GM18502 (cell line): ENCODE results near the gene A1BG.
"Not testable (repeated sequence)": the region's sequence is repeated elsewhere in the genome, so short reads cannot be mapped to it uniquely, and the experiment has no call there.

ENCODE experiments used
- ATAC-seq: cut with Tn5 transposase; IDR thresholded peaks from one replicate; pipeline ENCODE4 v1.9.1; 2021; ENCODE audit warnings: mild to moderate bottlenecking; ENCODE audit not compliant: unreplicated experiment, poor library complexity

The A1BG gene

DNA sequence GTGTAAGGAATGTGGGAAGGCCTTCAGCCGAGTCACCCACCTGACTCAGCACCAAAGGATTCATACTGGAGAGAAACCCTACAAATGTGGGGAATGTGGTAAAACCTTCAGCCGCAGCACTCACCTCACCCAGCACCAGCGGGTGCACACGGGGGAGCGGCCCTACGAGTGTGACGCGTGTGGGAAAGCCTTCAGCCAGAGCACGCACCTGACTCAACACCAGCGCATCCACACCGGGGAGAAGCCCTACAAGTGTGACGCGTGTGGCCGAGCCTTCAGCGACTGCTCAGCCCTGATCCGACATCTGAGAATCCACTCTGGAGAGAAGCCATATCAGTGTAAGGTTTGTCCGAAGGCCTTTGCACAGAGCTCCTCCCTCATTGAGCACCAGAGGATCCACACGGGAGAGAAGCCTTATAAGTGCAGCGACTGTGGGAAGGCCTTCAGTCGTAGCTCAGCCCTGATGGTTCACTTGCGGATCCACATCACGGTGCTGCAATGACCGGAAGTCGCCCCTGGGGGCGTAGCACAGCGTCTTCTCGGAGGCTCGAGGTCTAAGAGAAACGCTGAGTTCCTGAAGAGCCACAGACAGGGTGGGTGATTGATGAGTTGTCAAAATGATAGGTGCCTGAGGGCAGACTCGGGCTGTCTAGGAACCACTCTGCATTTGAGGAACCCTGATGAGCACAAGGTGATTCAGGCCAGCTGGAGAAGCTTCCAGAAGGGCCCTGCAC, 14.3 kb downstream of the A1BG start:
- no peak for ATAC-seq

DNA sequence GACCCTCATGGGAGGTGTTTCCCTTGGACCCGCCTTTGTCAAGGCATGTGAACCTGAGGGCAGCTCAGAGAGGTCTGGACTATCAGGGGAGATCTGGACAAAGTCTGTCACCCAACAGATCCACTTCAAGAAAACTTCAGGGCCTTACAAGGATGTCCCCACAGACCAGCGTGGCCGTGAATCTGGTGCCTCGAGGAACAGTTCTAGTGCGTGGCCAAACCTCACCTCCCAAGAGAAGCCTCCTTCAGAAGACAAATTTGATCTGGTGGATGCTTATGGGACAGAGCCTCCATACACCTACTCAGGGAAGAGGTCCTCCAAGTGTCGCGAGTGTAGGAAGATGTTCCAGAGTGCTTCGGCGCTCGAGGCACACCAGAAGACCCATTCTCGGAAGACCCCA, 15.0 kb downstream of the A1BG start:
- no peak for ATAC-seq

DNA sequence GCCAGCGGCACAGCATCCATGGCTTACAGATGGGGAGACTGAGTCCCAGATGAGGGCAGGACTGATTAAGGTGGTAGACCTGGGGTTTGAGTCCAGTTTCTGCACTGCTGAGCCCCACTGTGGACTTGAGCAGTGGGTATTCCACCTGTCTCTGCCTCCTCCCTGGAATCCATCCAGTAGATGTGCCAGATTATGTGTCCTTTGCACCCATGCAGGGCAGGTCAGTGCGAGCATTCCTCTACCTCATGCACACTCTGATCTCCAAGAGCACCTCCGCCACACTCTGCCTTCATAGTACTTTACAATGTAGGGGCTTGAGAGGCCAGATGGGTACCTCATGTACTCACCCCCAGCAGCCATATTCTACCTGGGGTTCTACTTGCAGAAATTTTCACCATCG, 16.5 kb downstream of the A1BG start:
- no peak for ATAC-seq

DNA sequence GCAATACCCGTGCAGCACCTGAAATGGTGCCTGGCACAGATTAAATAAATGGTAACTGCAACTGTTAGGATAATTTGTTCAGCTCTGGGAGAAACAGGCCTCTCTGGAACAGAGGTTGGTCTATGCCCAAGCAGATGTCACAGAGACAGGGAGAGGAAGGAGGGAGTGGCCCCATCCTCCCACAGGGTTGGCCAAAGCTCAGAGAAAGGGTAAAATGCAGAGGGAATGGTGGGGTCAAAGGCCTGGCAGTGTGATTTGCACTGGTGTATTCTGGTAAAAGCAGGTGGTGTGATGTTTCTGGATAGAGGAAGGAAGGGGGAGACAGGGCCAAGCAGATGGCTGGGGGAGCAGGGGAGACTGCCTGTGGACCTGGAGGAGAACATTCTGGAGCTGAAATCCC, 17.1 kb downstream of the A1BG start:
- ATAC-seq = no peak

DNA sequence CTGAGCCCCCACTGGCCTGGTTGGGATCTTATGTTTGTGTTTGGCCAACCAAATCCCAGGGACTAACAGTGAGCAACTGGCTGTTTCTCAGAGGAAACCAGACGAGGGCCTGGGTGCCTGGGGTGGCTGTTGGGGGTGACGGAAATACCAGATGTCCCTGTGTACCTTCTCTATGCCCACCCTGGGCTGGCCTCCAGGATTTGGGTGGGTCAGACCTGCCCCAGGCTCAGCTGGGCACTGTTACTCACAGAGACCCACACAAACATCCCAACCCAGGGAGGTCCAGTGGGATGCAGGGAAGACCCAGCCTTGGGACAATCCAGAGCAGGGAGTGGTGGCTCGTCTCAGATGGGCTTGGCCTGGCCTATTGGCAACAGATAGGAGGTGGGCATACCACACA, 17.7 kb downstream of the A1BG start:
- no peak for ATAC-seq

DNA sequence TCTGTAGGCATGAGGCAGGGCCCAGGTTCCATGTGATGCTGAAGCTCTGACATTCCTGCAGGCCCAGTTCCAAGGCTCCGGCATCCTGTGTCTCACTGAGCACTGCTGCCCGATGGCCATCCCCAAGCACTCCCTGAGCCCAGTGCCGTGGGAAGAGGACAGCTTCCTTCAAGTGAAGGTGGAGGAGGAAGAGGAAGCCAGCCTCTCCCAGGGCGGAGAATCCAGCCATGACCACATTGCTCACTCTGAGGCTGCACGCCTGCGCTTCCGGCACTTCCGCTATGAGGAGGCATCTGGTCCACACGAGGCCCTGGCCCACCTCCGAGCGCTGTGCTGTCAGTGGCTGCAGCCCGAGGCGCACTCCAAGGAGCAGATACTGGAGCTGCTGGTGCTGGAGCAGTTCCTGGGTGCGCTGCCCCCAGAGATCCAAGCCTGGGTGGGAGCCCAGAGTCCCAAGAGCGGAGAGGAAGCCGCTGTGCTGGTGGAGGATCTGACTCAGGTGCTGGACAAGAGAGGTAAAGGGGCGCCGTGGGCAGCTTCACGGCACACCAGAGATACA, 18.5 kb downstream of the A1BG start:
- ATAC-seq = no peak

DNA sequence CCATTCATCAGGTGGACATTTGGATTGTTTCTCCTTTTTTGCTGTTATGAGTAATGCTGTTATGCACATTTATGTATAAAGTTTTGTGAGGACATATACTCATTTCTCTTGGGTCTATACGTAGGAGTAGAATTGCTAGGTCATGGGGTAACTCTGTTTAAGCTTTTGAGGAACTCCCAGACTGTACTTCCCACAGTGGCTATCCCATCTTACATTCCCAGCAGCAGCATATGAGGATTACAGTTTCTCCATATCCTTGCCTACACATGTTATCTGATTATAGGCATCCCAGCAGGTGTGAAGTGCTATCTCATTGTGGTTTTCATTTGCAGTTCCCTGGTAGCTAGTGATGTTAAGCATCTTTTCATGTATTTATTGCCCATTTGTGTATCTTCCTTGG, 20.6 kb downstream of the A1BG start:
- no peak for ATAC-seq

DNA sequence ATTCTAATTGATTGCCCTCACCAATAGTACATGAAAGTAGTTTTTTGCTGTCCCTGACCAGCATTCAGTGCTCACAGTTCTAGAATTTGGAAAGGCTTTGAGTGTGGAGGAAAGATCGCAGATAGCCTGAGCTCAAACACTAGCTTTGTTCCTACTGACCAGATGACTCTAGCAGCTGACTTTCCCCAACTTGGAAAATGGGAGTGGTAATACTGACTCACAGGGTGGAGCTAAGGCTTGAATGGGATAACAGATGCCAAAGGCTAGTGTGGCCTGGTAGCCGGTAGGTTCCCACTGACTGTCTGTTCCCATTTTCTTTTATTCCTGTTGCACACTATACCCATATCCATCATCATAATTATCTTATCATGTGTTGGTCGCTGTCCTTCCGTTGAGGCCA, 22.8 kb downstream of the A1BG start:
- ATAC-seq = no peak

DNA sequence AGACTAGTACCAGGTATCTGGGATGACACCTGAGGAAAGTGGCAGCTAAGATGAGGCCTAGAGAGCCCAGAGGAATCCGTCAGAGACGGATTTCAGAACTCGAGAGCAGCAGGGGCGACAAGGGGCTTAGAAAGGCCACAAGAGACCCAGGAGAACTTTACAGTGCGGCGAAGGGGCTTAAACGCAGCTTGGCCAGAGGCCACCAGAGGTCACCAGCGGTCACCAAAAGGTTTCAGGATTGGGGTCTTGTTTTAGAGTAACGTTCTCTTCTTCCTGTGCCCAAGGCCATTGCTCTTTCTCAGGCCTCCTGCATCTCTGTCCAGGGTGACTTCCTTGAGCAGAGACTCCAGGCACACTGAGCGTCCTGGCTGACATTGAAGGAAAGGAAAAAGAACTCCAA, 24.3 kb downstream of the A1BG start:
- ATAC-seq = no peak

DNA sequence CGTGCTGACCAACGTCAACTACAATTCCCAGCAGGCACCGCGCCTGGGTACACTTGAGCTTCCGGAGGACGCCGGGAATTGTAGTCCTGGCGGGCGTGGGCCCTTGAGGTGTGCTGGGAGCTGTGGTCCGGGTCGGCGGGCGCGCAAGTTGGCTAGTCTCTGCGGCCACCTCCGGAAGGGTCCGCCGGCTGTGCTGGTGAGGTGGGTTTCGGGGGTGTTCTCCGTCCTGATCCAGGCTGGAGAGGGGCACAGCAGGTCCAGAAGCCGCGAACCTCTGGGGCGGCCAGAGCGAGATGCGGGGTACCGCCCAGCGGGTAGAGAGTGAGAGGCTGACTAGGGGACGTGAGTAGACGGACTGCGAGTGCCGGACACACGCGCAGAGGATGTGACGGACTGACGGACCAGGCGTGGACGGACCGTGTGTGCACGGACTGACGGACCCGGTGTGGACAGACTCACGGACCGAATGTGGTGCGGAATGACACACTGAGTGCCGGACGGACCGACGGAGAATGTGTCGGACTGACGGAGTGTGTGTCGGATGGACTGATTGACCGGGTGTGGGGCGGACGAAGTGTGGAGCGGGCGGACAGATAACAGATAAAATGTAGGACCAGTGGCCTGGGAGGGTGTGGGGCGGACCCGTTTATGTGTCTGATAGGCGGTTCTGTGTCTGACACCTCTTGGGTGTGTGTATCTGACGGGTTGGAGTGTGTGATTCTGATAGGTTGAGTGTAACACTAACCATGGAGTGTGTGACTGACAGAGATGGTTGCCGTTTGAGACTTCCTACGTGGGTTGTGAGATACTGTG, 26.2 kb downstream of the A1BG start, which contains the start of gene ZSCAN22:
ZSCAN22 (plus strand) TSS at position 81 of the 813 bp plus-strand sequence. CDS start 7,809 bp downstream, outside the sequence.
- ATAC-seq = peak; percentile 88

DNA sequence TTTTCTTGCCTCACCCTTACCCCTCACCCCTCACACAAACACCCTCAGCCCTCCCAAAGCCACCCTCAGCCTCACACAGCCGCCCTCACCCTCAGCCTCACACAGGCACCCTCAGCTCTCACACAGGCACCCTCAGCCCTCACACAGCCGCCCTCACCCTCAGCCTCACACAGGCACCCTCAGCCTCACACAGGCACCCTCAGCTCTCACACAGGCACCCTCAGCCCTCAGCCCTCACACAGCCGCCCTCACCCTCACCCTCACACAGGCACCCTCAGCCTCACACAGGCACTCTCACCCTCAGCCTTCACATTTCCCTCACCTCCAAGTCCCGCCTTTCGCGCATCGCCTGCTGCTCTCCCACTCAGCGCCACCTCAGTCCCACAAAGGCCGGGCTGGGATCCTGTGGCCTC, 26.8 kb downstream of the A1BG start:
- ATAC-seq = peak; percentile 22

DNA sequence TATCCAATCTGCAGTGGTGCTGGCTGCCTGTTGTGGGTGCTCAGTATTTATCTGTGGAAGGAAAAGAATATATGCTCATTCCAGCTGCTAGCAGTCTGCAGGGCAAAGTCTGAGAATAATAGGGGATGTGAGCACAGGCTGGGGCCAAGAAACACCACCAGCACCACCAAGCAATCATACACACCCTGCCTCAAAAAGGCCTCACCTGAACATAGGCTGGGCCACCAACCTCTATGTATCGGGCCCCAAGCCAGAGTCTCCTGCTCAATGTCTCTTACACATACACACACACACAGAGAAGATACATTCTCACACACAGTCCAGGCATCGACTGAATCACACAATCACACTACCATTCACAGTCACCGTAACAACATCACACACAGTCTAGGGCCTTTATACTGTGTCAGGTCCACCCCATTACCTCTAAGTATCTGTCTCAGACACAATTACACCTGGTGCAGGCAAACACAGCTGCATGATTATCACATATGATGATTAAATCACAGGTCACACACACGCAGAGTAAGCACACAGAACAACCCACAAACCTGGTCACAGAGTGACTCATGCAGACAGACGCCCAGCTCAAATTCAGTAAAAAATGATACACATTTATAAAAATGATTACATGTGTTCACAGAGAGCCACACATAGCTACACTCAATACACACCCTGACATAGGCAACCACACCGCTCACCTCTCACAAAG, 27.8 kb downstream of the A1BG start:
- ATAC-seq = no peak

DNA sequence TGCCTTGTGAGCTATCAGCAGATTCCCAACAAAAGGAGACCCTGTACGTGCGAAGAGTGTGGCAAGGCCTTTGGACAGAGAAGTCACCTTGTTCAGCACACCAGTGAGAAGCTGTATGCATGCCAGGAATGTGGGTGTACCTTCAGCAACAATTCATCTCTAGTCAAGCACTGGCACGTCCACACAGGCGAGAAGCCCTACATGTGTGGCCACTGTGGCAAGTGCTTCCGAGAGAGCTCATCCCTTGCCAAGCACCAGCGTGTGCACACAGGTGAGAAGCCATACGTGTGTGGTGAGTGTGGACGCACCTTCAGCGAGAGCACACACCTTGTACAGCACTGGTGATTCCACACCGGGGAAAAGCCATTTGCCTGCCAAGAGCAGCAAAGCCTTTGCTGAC, 34.1 kb downstream of the A1BG start:
- ATAC-seq = no peak

DNA sequence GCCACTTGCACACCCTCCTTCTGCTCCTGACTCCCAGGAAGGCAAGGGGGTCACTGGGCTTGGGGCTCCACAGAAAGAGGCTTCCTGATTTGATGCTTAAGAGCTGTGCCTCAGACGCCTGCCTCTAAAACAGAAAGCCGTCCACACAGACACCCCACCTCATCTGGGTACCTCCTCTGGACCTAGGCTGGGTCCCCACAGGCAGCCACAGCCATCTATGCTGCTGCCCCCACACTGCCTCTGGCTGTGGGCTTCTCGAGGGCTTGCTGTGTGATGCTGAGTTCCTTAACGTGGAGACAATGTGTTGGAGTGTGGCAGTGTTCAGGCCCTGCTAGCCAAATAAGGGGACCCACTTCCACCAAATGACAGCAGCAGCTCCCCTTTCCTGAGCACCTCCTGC, 35.0 kb downstream of the A1BG start:
- no peak for ATAC-seq

DNA sequence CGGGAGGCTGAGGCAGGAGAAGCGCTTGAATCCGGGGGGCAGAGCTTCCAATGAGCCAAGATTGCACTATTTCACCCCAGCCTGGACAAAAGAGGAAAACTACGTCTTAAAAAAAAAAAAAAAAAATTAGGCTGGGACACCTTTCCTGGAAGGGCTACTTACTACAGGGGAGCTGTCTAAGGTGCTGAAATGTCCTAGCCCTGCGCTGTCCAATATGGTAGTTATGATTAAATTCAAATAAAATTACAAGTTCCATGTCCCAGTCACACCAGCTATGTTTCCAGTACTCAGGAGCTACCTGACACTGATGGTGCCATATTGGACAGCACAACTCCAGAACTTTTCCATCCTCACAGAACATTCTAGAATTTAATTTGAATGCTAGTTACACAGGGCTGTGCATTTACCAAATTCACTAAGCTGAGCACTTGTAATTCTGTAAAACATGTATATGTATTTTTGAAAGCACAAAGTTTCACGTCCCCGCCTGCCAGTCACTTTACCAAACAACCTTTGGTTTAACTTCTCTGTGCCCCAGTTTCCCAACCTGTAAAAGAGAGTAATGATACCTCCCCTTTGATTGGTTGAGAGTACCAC, 35.7 kb downstream of the A1BG start:
- no peak for ATAC-seq

DNA sequence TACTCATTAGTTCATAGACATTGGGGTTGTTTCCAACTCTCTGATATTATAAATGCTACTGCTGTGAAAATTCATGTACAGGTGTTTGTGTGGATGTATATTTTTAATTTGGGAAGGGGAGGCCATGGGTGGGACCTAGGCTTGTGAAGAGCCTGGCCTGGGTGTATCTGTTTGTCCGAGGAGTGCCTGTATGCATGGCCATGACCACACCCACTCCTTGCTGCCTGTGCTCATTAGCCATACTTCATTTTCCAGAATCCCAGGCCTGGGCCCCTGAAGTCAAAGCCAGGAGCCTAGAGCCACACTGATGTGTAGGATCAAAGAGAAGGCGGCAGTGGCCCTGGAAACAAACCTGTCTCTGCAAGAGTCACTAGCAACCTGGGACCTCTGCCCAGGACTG, 37.7 kb downstream of the A1BG start:
- ATAC-seq = no peak

DNA sequence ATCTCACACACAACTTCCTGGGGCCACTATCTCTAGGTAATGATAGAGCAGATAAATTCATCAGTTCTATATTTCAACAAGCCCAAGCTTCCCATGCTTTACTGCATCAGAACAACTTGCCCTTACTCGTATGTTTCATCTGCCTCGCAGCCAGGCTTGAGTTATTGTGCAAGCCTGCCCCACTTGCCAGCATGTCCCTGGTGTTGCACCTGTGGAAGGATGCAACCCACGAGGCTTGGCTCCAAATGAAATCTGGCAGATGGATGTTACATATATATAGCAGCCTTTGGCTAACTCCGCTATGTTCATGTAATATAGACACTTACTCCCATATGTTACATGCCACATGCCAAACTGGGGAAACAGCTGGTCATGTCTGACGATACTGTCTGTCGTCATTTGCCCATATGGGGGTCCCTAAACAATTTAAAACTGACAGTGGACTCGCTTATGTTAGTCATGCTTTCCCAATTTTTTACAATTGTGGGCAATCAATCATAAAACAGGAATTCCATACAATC, 41.9 kb downstream of the A1BG start:
- no peak for ATAC-seq

DNA sequence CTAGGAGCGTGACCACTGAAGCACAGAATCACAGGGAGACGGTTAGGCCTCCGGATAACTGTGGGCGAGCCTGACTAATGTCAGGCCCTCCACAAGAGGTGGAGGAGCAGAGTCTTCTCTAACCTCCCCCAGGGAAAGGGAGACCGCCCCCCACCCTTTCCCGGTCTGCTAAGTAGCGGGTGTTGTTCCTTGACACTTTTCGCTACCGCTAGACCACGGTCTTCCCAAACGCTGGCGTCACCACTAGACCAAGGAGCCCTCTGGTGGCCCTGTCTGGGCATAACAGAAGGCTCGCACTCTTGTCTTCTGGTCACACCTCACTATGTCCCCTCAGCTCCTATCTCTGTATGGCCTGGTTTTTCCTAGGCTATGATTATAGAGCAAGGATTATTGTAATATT, 42.6 kb downstream of the A1BG start:
- ATAC-seq = not testable (repeated sequence)

DNA sequence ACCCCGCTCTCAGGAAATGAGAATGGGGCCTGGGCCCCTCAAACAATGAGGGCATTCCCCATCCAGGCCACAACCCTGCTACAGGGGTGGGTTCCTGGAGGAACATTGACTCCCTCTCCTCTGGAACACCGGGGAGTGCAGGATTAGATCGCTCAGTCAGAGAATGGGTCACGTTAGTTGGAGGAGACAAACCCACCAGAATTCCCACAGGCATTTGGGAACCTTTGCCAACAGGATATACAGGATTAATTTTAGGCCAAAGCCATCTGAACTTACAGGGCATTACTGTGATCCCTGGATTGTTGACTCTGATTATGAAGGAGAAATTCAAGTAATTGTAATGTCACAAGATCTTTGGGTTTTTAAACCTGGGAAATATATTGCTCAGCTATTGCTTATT, 45.6 kb downstream of the A1BG start:
- no peak for ATAC-seq

DNA sequence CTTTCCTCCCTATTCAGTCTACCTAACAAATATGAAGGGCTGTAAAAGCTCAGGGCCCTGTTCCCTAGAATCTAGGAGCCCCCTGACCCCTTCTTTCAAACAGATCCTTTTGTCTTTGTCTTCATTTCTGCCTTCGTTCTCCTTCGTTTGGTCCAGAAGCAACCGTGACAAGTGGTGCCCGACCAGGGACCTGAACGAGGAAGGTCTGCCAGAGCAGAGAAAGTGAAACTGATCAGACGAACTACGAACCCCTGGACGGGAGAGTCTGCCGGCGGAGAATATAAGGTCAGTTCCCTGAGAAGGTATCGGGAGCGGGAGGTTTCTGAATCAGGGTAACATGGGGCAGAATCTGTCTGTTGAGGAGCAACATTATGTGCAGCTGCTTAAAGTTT, 47.4 kb downstream of the A1BG start:
- ATAC-seq = no peak
